Lower leg skin (tissue), 4 donors: Measurements from ENCODE around the gene LMO1. TPM values are rescaled to one million over a fixed set of nuclear protein-coding genes. Genes with fewer than 3 reads are reported as not detected.

Source experiments
- DNase-seq, 2 donors: peaks; one replicate each; pipeline ENCODE4 v3.0.0-alpha.2; 2019; ENCODE audit warnings: low spot score in 2 of 2
- H3K4me3 ChIP-seq: fragments of 200-600 bp; sonication (generic); 2 replicates; pipeline ENCODE4 v1.5.1; 2017; ENCODE audit warnings: mild to moderate bottlenecking, low read depth; ENCODE audit not compliant: poor library complexity, severe bottlenecking
- POLR2A ChIP-seq, 2 donors: fragments of 450-650 bp; IDR thresholded peaks; one replicate each; pipeline ENCODE4 v1.6.1; 2016 to 2017; ENCODE audit warnings: antibody characterized with exemption in 2 of 2, mild to moderate bottlenecking in 1 of 2, moderate library complexity in 1 of 2
- WGBS, 2 donors: methylation state at CpG; one replicate each; pipeline ENCODE4 v1.1.5; 2018; 5-methylcytosine and 5-hydroxymethylcytosine counted together
- intact Hi-C: fragments of 100-400 bp; cut with DNase I; formaldehyde crosslinking; loops from one replicate; pipeline ENCODE4 v1.15.0; 2023; ENCODE audit warnings: low total_unique reads
- total RNA-seq, 4 donors: library from RNA; depleted of rRNA; stranded (reverse); fragments of >200 nt; gene quantifications; one replicate each; pipeline ENCODE4 v1.1.0, GENCODE V29; 2016
- TF ChIP-seq, protein P1 (sequence below), 3 donors: fragments of 450-650 bp; IDR thresholded peaks; one replicate each; pipeline ENCODE4 v1.5.1; 2016; ENCODE audit warnings: antibody characterized with exemption in 3 of 3, mild to moderate bottlenecking in 3 of 3, moderate library complexity in 2 of 3

LMO1 gene
- total RNA-seq, 4 donors from 2014 or later, result 7.0 to 19.3 (median 8.4) TPM

DNA sequence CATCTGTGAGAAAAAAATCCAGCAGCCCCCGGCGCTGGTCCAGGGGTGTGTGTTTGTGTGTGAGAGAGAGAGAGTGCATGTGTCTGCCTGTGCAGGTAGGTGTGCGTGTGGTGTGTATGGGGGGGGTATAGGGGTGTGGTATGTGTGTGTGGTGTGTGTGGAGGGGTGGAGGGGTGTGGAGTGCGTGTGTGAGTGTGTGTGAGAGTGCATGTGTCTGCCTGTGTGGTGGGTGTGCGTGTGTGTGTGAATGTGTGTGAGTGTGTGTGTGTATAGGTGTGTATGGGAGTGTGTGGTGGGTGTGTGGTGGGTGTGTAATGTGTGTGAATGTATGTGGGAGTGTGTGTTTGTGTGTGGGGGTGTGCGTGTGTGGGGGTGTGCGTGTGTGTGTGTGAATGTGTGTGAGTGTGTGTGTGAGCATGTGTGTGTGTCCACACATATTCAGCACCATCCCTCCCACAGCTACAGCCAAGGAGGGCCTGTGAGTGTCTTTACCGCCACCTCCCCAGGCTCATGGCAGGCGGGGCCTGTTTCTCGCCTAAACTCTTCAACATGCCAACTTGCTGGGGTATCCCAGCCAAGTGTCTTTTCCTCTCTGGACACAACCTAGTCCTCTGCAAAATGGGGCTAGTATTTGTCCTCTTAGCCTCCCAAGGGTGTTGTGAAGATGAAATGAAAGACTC is 11.9 kb downstream of the LMO1 start:
- TF ChIP-seq, protein P1, sequence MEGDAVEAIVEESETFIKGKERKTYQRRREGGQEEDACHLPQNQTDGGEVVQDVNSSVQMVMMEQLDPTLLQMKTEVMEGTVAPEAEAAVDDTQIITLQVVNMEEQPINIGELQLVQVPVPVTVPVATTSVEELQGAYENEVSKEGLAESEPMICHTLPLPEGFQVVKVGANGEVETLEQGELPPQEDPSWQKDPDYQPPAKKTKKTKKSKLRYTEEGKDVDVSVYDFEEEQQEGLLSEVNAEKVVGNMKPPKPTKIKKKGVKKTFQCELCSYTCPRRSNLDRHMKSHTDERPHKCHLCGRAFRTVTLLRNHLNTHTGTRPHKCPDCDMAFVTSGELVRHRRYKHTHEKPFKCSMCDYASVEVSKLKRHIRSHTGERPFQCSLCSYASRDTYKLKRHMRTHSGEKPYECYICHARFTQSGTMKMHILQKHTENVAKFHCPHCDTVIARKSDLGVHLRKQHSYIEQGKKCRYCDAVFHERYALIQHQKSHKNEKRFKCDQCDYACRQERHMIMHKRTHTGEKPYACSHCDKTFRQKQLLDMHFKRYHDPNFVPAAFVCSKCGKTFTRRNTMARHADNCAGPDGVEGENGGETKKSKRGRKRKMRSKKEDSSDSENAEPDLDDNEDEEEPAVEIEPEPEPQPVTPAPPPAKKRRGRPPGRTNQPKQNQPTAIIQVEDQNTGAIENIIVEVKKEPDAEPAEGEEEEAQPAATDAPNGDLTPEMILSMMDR (IDR thresholded peaks at IDR 0.05), result no peak
- TF ChIP-seq POLR2A (IDR thresholded peaks at IDR 0.05), result no peak
- peak in 1 of 2 donors; percentile 76 for DNase-seq
- no peak overlapping the region for H3K4me3 ChIP-seq
- intact Hi-C loops, result no loop called here
- 56 to 60% methylated on average over 10 of the region's 10 CpGs for WGBS, 2 donors

DNA sequence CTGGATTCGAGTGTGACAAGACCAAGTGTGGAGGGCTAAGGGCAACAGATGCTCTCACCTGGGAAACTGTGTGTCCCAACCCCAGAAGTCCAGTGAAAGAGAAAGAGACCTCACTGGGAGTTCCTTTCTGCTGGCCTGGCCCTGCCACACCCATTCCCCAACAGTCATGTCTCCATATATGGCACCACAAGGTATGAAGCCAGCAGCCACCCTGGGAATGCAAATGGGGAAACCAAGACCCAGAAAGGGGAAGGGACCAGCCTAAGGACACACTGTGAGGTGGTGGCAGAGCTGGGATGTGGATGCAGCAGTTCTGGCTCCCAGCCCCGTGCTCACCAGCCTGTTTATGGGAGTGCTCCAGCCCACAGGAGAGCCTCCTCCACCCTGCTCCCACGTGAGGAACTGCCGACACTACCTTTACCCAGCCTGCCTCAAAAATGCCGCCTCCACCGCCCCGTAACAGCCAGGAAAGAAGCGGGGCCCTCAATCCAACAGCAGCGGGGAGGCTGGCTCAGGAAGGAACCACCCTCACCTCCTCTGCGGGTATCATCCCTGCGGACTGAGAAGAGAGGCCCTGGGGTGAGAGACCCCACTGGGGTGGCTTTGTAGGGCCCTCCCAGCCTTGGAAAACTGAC is 12.6 kb downstream of the LMO1 start:
- TF ChIP-seq POLR2A (IDR thresholded peaks at IDR 0.05), result no peak
- TF ChIP-seq, protein P1 (IDR thresholded peaks at IDR 0.05), result no peak

DNA sequence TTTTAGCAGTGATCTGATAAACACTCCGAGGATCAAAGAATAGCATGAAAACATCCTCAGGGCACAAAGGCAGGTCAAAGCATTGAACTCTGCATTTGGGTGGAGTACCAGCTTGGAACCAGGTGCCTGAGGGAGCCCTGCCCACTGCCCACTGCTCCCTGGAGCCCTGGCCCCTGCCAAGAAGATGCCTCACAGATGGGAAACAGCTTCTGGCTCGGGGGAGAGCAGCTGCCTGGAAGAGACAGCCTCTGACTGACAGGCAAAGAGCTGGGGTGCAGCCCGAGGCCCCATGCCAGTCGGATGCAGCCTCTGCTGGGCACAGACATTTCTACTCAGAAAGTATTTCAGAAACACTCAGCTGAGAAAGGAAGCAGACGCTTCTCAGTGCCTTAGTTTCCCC is 13.2 kb downstream of the LMO1 start:
- intact Hi-C loops, result no loop called here
- no peak overlapping the region for H3K4me3 ChIP-seq
- 21 to 28% methylated on average over 4 to 5 of the region's 5 CpGs for WGBS, 2 donors
- peak in 1 of 2 donors; percentile 76 for DNase-seq
- no peak for TF ChIP-seq POLR2A (IDR thresholded peaks at IDR 0.05)
- TF ChIP-seq, protein P1 (IDR thresholded peaks at IDR 0.05), result no peak

More for the DNA sequence above, 12.6 kb downstream of the LMO1 start:
- peak in 1 of 2 donors; percentile 78 for DNase-seq
- H3K4me3 ChIP-seq, result no peak overlapping the region
- 49 to 67% methylated on average over 11 of the region's 11 CpGs for WGBS, 2 donors
- intact Hi-C loops, result no loop called here

DNA sequence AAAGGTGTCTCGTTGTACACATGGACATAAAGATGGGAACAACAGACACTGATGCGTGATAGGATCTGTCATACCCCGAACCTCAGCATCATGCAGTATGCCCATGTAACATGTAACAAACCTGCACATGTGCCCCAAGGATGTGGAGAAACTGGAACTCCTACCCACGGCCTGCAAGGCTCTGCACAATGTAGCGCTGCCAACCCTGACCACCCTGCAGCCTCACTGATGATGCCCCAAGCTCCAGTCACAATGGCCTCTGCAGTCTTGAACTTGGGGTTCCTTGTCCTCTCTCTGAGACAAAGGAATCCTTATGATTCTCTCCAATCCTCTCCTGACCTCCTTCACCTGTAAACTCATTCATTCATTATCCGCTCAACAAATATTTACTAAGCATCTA is 14.2 kb downstream of the LMO1 start:
- WGBS, 2 donors, result 70 to 75% methylated on average over 6 of the region's 6 CpGs
- intact Hi-C loops, result no loop called here

DNA sequence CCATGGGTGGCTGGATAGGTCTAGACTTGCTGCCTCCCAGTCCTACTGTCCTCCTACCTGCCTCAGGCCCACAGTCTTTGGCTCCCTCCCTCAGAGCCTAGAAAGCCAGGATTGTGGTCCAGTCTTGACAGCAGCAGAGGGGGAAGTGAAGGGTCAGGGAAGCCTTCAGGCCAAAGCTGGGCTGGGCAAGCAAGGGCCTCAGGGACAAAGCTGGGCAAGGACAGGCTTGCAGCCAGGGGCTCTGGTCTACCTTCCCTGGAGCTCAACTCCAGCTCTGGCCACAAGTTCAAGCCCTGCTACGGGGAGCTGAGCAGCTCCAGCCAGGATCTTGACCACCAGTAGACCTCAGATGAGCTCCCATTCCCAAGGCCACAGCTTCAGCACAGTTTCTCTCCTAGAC is 14.9 kb downstream of the LMO1 start:
- intact Hi-C loops, result no loop called here
- no peak overlapping the region for H3K4me3 ChIP-seq
- no peak for DNase-seq
- 94% methylated on average over 1 of the region's 1 CpG; no CpG with 5 or more reads in 1 of the 2 donors for WGBS, 2 donors
- TF ChIP-seq, protein P1 (IDR thresholded peaks at IDR 0.05), result no peak
- no peak for TF ChIP-seq POLR2A (IDR thresholded peaks at IDR 0.05)

More for the DNA sequence above, 14.2 kb downstream of the LMO1 start:
- DNase-seq, result peak in 1 of 2 donors; percentile 59
- no peak overlapping the region for H3K4me3 ChIP-seq
- no peak for TF ChIP-seq POLR2A (IDR thresholded peaks at IDR 0.05)
- TF ChIP-seq, protein P1 (IDR thresholded peaks at IDR 0.05), result no peak
